KMS-11 (cell line): ENCODE results near the gene ZNF592.

Source experiments
- H2AFZ ChIP-seq: fragments of 200-600 bp; sonication (generic); 2 replicates; pipeline ENCODE4 v1.6.1; 2016; ENCODE audit warnings: antibody characterized with exemption, mixed run types, low read depth
- H3K27ac ChIP-seq: fragments of 200-600 bp; sonication (generic); 2 replicates; pipeline ENCODE4 v1.6.1; 2016; ENCODE audit warnings: mild to moderate bottlenecking, mixed run types
- H3K27me3 ChIP-seq: fragments of 200-600 bp; sonication (generic); 2 replicates; pipeline ENCODE4 v1.6.1; 2017; ENCODE audit warnings: mild to moderate bottlenecking, low read depth, mixed run types, moderate library complexity; ENCODE audit not compliant: insufficient read depth
- H3K36me3 ChIP-seq: fragments of 200-600 bp; sonication (generic); 2 replicates; pipeline ENCODE4 v1.6.1; 2017; ENCODE audit warnings: mild to moderate bottlenecking, mixed run types; ENCODE audit not compliant: insufficient read depth
- H3K4me1 ChIP-seq: fragments of 200-600 bp; sonication (generic); 2 replicates; pipeline ENCODE4 v1.6.1; 2016; ENCODE audit warnings: mild to moderate bottlenecking, low read depth, mixed run types; ENCODE audit not compliant: poor library complexity, severe bottlenecking
- H3K4me2 ChIP-seq: fragments of 200-600 bp; sonication (generic); 2 replicates; pipeline ENCODE4 v1.7.0; 2016; ENCODE audit warnings: mild to moderate bottlenecking, mixed run types
- H3K4me3 ChIP-seq: fragments of 200-600 bp; sonication (generic); IDR thresholded peaks from 2 replicates; pipeline ENCODE4 v1.6.1; 2017; ENCODE audit warnings: low read depth, low read length, mixed read lengths; ENCODE audit not compliant: insufficient read depth
- H3K79me2 ChIP-seq: fragments of 200-600 bp; sonication (generic); 2 replicates; pipeline ENCODE4 v1.6.1; 2016; ENCODE audit warnings: low read depth, mixed run types; ENCODE audit not compliant: insufficient read depth
- H3K9ac ChIP-seq: fragments of 200-600 bp; sonication (generic); 2 replicates; pipeline ENCODE4 v1.6.1; 2016; ENCODE audit warnings: mild to moderate bottlenecking, mixed run types
- H4K20me1 ChIP-seq: fragments of 200-600 bp; sonication (generic); 2 replicates; pipeline ENCODE4 v1.6.1; 2016; ENCODE audit warnings: mild to moderate bottlenecking, mixed run types; ENCODE audit not compliant: insufficient read depth
- CTCF ChIP-seq: fragments of 200-600 bp; sonication (generic); conservative IDR thresholded peaks from 2 replicates; pipeline ENCODE4 v1.6.1; 2017; ENCODE audit warnings: low read depth, mild to moderate bottlenecking, antibody characterized with exemption, low read length, moderate library complexity, mixed read lengths

ZNF592 gene

DNA sequence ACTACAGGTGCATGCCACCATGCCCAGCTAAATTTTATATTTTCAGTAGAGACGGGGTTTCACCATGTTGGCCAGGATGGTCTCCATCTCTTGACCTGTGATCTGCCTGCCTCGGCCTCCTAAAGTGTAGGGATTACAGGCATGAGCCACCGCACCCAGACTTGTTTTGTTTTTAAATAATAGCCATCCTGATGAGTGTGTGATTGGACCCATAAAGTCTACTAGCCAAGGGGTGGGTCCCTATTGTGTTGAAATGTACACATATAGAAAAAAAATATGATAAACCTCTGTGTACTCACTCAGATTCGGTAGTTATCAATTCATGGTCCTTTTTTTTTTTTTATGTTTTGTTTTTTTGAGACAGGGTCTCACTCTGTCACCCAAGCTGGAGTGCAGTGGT, 17.3 kb downstream of the ZNF592 start:
- no peak overlapping the region for H3K4me2 ChIP-seq
- no peak for TF ChIP-seq CTCF
- no peak overlapping the region for H3K4me3 ChIP-seq
- H4K20me1 ChIP-seq = peaks cover 19% of the 10 kb centered on the region
- peaks cover 35% of the 10 kb centered on the region for H3K4me1 ChIP-seq
- no peak overlapping the region for H2AFZ ChIP-seq
- no peaks in the 10 kb centered on the region for H3K27me3 ChIP-seq
- no peak overlapping the region for H3K27ac ChIP-seq
- peaks cover 53% of the 10 kb centered on the region for H3K79me2 ChIP-seq
- 0 out of 2 replicates have a peak, but pooled peaks cover 9% of the 10 kb centered on the region for H3K36me3 ChIP-seq
- H3K9ac ChIP-seq = no peak overlapping the region

DNA sequence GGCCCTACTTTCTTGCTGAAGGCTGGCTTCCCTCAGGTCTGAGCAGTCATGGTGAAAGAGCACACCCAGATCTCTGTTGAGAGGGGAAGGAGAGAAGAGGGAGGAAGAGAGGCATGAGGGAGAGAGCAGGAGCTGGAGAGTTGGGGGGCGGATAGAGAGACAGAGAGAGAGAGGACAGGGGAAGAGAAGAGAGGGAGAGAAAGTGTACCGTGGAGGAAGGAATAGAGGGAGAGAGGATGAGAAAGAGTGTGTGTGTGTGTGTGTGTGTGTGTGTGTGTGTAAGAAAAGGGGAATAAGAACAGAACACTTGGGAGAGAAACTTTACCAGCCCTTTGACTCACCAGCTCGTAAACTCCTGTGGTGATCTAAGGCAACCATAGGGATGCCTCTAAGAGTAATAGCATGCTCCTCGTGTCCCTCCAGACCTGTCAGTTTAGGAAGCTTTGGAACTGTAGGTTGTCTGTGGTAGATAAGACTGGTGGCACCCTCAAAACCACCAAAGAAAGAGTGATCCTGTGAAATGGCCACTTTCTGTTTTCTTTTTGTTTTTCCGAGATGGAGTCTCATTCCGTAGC, 18.2 kb downstream of the ZNF592 start:
- Histone ChIP-seq H3K9ac (no peak overlapping the region), H3K4me1 (peaks cover 26% of the 10 kb centered on the region), H3K4me3 (no peak overlapping the region), H3K4me2 (no peak overlapping the region), H3K79me2 (peaks cover 45% of the 10 kb centered on the region), H4K20me1 (peaks cover 12% of the 10 kb centered on the region), H3K27me3 (no peaks in the 10 kb centered on the region), H2AFZ (no peak overlapping the region), H3K27ac (no peak overlapping the region), H3K36me3 (0 out of 2 replicates have a peak, but pooled peaks cover 9% of the 10 kb centered on the region)
- TF ChIP-seq CTCF = no peak

- Histone ChIP-seq H3K36me3 (peaks cover 13% of the 10 kb centered on the region; the same call in 1 of the 2 replicates), H3K4me2 (no peak overlapping the region), H3K79me2 (peaks cover 38% of the 10 kb centered on the region; the same call in 1 of the 2 replicates), H3K4me3 (no peak overlapping the region), H4K20me1 (no peaks in the 10 kb centered on the region), H2AFZ (no peak overlapping the region), H3K9ac (no peak overlapping the region), H3K27ac (no peak overlapping the region), H3K4me1 (no peaks in the 10 kb centered on the region), H3K27me3 (no peaks in the 10 kb centered on the region)
- TF ChIP-seq CTCF = no peak
Measured at GRCh38 chr15:84772031-84772430, 23.6 kb downstream of the ZNF592 start.

DNA sequence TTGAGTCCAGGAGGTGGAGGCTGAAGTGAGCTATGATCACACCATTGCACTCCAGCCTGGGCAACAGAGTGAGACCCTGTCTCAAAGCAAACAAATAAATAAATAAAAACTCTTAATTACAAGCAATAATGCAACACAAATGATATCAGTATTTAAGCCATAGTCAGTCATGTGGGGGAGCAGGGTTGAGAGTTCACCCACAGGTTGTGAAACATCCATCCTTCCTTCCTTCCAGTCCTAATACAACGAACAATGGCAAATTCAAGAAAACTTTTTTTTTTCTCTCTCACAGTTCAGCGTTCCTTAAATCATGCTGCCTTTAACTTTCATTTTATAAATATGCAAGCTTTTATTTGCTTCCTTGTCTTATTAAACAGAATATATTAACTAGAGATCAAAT, 24.1 kb downstream of the ZNF592 start:
- H3K4me1 ChIP-seq = no peaks in the 10 kb centered on the region
- peaks cover 35% of the 10 kb centered on the region; the same call in 1 of the 2 replicates for H3K79me2 ChIP-seq
- H4K20me1 ChIP-seq = no peaks in the 10 kb centered on the region
- H3K27ac ChIP-seq = no peak overlapping the region
- no peak overlapping the region for H3K9ac ChIP-seq
- no peak for TF ChIP-seq CTCF
- H3K4me3 ChIP-seq = no peak overlapping the region
- peaks cover 13% of the 10 kb centered on the region; the same call in 1 of the 2 replicates for H3K36me3 ChIP-seq
- no peak overlapping the region for H2AFZ ChIP-seq
- H3K27me3 ChIP-seq = no peaks in the 10 kb centered on the region
- H3K4me2 ChIP-seq = no peak overlapping the region
